Mesodermal cell (in vitro differentiated cells): ENCODE measurements around the gene CSNK1G3.

Experiments
- H3K27ac ChIP-seq: 2 replicates; pipeline ENCODE4 v1.7.0; 2013; ENCODE audit warnings: mild to moderate bottlenecking, low read depth, low read length, moderate library complexity; ENCODE audit not compliant: severe bottlenecking
- H3K36me3 ChIP-seq: 2 replicates; pipeline ENCODE4 v1.7.1; 2013; ENCODE audit warnings: mild to moderate bottlenecking, low read length, moderate library complexity; ENCODE audit not compliant: control insufficient read depth, insufficient read depth
- H3K4me1 ChIP-seq: one replicate; pipeline ENCODE4 v1.7.1; 2013; ENCODE audit warnings: mild to moderate bottlenecking, low read length; ENCODE audit not compliant: insufficient read depth, control insufficient read depth, poor library complexity, severe bottlenecking
- H3K4me3 ChIP-seq: 2 replicates; pipeline ENCODE4 v1.7.0; 2013; ENCODE audit warnings: low read length, control low read depth, mild to moderate bottlenecking; ENCODE audit not compliant: insufficient read depth, poor library complexity, severe bottlenecking; ENCODE audit errors: extremely low read depth
- H3K9me3 ChIP-seq: 2 replicates; pipeline ENCODE4 v1.7.1; 2013; ENCODE audit warnings: mild to moderate bottlenecking, low read length, moderate library complexity; ENCODE audit not compliant: control insufficient read depth
- WGBS, 2 experiments: methylation state at CpG; one replicate each; pipeline ENCODE4 v1.1.5; 2013; ENCODE audit warnings: missing lambda C conversion rate in 2 of 2; ENCODE audit not compliant: insufficient coverage in 2 of 2; 5-methylcytosine and 5-hydroxymethylcytosine counted together

The CSNK1G3 gene

DNA sequence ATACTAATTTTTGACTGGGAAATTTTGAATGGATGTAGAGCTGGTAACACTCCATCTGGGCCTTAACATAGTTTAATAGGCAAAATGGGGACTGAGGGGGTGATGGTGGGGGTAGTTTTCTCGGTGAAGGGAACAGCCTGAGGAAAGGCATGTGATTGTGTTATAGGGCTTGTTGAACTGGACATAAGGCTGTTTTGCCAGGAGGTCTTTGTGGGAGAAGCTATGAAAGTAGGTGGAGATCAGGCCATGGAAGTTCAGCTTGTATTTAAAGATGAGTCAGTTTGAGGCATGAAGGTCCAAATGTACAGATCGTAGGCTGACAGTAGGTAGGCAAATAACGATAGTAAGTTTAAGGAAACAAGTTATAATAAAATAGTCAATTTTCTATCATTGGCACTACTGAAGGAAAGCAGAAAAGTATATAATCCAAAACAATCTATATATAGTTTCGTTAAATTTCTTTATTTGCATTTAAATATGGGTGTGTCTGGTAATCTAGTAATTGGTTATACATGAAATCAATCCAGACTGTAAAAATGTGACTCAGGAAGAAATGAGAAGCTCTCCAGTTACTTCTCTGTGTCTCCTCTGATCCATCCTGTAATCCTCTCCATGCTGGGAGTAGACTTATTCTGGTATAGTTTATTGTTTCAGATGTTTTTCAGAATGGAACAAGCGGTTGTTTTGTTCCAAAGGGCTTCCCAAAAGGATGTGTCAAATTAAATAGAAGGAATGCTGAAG is 2.8 kb downstream of the CSNK1G3 start:
- H3K9me3 ChIP-seq, result no peaks in the 10 kb centered on the region
- no peak overlapping the region for H3K4me3 ChIP-seq
- WGBS, 2 experiments, result 92 to 100% methylated on average over 1 to 2 of the region's 5 CpGs
- H3K36me3 ChIP-seq, result peaks cover 4% of the 10 kb centered on the region
- H3K4me1 ChIP-seq, result peaks cover 19% of the 10 kb centered on the region
- no peak overlapping the region for H3K27ac ChIP-seq

GRCh38 chr5:123515904-123516303 is 3.9 kb downstream of the CSNK1G3 start:
- H3K4me1 ChIP-seq, result peaks cover 19% of the 10 kb centered on the region
- H3K27ac ChIP-seq, result no peak overlapping the region
- 87 to 90% methylated on average over 1 to 3 of the region's 3 CpGs for WGBS, 2 experiments
- H3K9me3 ChIP-seq, result no peaks in the 10 kb centered on the region
- H3K4me3 ChIP-seq, result no peak overlapping the region
- peaks cover 4% of the 10 kb centered on the region for H3K36me3 ChIP-seq

DNA sequence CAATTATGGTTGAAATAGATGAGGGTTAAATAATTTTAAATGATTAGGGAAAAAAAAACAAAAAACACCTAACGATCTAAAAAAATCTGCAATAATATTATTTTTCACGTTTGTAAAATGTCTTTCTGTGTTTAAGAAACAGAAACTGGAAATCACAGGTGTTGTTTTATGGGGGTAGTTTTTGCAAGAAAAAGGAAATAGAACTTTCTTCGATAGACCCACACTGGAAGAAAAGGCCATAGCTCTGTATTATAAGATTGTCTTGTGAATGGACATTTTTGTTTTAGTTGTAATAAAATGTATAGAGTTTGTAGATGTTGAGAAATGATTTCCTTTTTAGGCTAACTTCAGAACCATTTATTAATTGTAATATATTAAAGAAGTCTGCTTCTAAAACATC is 5.5 kb downstream of the CSNK1G3 start:
- Histone ChIP-seq H3K9me3 (no peaks in the 10 kb centered on the region), H3K4me3 (no peak overlapping the region), H3K27ac (no peak overlapping the region), H3K36me3 (peaks cover 4% of the 10 kb centered on the region), H3K4me1 (peaks cover 16% of the 10 kb centered on the region)
- 90 to 100% methylated on average over 1 of the region's 3 CpGs for WGBS, 2 experiments

GRCh38 chr5:123518111-123518510 is 6.1 kb downstream of the CSNK1G3 start:
- Histone ChIP-seq H3K27ac (no peak overlapping the region), H3K4me3 (no peak overlapping the region)

GRCh38 chr5:123520677-123521247 is 8.8 kb downstream of the CSNK1G3 start:
- Histone ChIP-seq H3K36me3 (peaks cover 4% of the 10 kb centered on the region), H3K4me1 (peaks cover 3% of the 10 kb centered on the region), H3K4me3 (no peak overlapping the region), H3K27ac (no peak overlapping the region), H3K9me3 (no peaks in the 10 kb centered on the region)

More at GRCh38 chr5:123518111-123518510, 6.1 kb downstream of the CSNK1G3 start:
- Histone ChIP-seq H3K9me3 (no peaks in the 10 kb centered on the region), H3K4me1 (peaks cover 16% of the 10 kb centered on the region), H3K36me3 (peaks cover 4% of the 10 kb centered on the region)

GRCh38 chr5:123524146-123524545 is 12.2 kb downstream of the CSNK1G3 start:
- H3K27ac ChIP-seq, result no peak overlapping the region
- H3K4me3 ChIP-seq, result no peak overlapping the region
- 100% methylated on average over 1 of the region's 4 CpGs; no CpG with 5 or more reads in 1 of the 2 experiments for WGBS, 2 experiments
- H3K36me3 ChIP-seq, result no peaks in the 10 kb centered on the region
- no peaks in the 10 kb centered on the region for H3K4me1 ChIP-seq
- no peaks in the 10 kb centered on the region for H3K9me3 ChIP-seq

DNA sequence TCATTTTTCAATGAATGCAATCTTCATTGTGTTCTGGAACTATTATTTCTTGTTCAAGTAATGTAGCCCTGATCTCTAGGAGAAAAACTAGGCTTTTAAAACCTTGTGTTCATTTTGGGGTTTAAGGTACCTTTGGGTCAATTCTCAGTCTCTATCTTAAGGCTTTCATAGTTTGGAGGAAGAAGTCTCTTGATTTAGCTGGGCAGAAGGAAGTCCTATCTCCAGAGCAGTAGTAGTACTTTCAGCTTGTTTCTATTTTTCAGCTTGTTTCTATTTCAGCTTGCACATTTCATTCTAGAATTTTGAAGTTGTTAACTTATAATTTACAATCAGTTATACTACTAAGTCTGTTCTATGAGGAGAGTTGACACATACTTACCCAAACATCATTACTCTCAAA is 15.2 kb downstream of the CSNK1G3 start:
- Histone ChIP-seq H3K9me3 (no peaks in the 10 kb centered on the region), H3K4me1 (no peaks in the 10 kb centered on the region)

GRCh38 chr5:123528065-123528464 is 16.1 kb downstream of the CSNK1G3 start:
- Histone ChIP-seq H3K27ac (no peak overlapping the region), H3K36me3 (no peaks in the 10 kb centered on the region), H3K4me1 (no peaks in the 10 kb centered on the region), H3K9me3 (no peaks in the 10 kb centered on the region), H3K4me3 (no peak overlapping the region)

More for the DNA sequence above, 15.2 kb downstream of the CSNK1G3 start:
- Histone ChIP-seq H3K36me3 (no peaks in the 10 kb centered on the region), H3K27ac (no peak overlapping the region), H3K4me3 (no peak overlapping the region)

- Histone ChIP-seq H3K27ac (no peak overlapping the region), H3K9me3 (no peaks in the 10 kb centered on the region), H3K36me3 (no peaks in the 10 kb centered on the region), H3K4me3 (no peak overlapping the region), H3K4me1 (no peaks in the 10 kb centered on the region)
- 90 to 96% methylated on average over 3 of the region's 4 CpGs for WGBS, 2 experiments
These were observed 16.9 kb downstream of the CSNK1G3 start for GRCh38 chr5:123528878-123529277.

GRCh38 chr5:123530728-123531127 is 18.8 kb downstream of the CSNK1G3 start:
- no peak overlapping the region for H3K27ac ChIP-seq
- H3K36me3 ChIP-seq, result no peaks in the 10 kb centered on the region
- H3K4me1 ChIP-seq, result no peaks in the 10 kb centered on the region
- no peak overlapping the region for H3K4me3 ChIP-seq
- no peaks in the 10 kb centered on the region for H3K9me3 ChIP-seq
- no CpG with 5 or more reads among the region's 3 CpGs for WGBS, 2 experiments

DNA sequence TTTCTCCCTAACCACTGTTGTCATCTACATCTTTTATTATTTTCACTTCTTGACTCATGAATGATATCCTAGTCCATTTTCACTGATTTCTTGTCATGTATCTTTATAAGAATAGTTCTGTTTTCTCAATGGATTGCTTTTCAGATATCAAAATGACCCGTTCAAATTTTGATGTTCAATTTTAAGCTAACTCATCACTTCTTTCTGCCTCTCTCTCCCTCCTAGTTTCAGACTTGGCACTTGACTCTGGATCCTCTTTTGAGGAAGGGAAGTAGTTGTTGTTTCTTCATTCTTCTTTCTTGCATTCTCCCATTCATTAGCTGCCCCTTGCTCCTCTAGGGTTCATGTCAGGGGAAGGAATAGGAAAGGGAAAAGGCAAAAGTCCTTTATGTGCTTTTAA is 23.7 kb downstream of the CSNK1G3 start:
- peaks cover 8% of the 10 kb centered on the region for H3K4me1 ChIP-seq
- no peak overlapping the region for H3K4me3 ChIP-seq
- H3K9me3 ChIP-seq, result no peaks in the 10 kb centered on the region
- H3K36me3 ChIP-seq, result no peaks in the 10 kb centered on the region
- WGBS, 2 experiments, result no CpG with 5 or more reads among the region's 1 CpG
- H3K27ac ChIP-seq, result no peak overlapping the region
